ENCODE data around the gene AGBL1.

DNA sequence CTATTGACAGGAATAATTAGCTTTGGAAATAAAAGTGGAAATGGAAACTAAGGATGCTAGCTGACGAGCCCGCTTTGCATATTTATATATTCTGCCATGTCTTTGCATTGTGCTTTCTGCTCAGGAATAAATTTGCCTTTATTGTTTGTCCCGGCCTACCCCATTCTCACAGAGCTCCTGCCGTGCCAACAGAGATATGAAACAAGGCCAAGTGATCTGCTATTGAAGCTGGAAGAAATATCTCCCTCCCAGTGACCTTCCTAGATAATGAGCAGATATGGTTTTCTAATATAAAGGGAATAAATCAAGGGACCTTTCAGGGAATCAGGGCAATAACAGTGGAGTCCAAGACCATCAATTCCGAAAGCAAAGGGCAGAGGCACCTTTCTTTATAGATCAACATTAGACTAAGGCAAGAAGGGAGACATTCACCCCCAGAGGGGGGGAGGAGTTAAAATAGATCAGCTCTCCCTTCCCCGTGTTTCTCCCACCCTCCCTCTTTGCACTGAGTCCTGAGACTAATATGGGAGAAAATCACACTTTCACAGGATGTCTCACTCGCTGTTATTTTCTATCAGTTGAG lies 664.6 kb downstream of the AGBL1 start:
- TF ChIP-seq GATA3 (IDR thresholded peaks at IDR 0.05; ENCODE audit: borderline replicate concordance) (no peak), EP300 (IDR thresholded peaks at IDR 0.05) (no peak), POLR2A (IDR thresholded peaks at IDR 0.05; ENCODE audit: low read length) (no peak), ZSCAN20 (CRISPR knock-in tag; IDR thresholded peaks at IDR 0.05) (no peak), MYC (IDR thresholded peaks at IDR 0.05; ENCODE audit: borderline replicate concordance, low read length) (no peak), ESRRA (IDR thresholded peaks at IDR 0.05; ENCODE audit: borderline replicate concordance, low read length) (no peak), SMC3 (IDR thresholded peaks at IDR 0.05) (no peak), CEBPB (IDR thresholded peaks at IDR 0.05) (no peak), CBX2 (IDR thresholded peaks at IDR 0.05; ENCODE audit: borderline replicate concordance, low read depth) (no peak), JUN (IDR thresholded peaks at IDR 0.05) (no peak)
- TF ChIP-seq, protein P1, sequence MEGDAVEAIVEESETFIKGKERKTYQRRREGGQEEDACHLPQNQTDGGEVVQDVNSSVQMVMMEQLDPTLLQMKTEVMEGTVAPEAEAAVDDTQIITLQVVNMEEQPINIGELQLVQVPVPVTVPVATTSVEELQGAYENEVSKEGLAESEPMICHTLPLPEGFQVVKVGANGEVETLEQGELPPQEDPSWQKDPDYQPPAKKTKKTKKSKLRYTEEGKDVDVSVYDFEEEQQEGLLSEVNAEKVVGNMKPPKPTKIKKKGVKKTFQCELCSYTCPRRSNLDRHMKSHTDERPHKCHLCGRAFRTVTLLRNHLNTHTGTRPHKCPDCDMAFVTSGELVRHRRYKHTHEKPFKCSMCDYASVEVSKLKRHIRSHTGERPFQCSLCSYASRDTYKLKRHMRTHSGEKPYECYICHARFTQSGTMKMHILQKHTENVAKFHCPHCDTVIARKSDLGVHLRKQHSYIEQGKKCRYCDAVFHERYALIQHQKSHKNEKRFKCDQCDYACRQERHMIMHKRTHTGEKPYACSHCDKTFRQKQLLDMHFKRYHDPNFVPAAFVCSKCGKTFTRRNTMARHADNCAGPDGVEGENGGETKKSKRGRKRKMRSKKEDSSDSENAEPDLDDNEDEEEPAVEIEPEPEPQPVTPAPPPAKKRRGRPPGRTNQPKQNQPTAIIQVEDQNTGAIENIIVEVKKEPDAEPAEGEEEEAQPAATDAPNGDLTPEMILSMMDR (IDR thresholded peaks at IDR 0.05): no peak
- TF ChIP-seq, protein P2, sequence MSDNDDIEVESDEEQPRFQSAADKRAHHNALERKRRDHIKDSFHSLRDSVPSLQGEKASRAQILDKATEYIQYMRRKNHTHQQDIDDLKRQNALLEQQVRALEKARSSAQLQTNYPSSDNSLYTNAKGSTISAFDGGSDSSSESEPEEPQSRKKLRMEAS (IDR thresholded peaks at IDR 0.05): no peak
- TF ChIP-seq, protein P3, sequence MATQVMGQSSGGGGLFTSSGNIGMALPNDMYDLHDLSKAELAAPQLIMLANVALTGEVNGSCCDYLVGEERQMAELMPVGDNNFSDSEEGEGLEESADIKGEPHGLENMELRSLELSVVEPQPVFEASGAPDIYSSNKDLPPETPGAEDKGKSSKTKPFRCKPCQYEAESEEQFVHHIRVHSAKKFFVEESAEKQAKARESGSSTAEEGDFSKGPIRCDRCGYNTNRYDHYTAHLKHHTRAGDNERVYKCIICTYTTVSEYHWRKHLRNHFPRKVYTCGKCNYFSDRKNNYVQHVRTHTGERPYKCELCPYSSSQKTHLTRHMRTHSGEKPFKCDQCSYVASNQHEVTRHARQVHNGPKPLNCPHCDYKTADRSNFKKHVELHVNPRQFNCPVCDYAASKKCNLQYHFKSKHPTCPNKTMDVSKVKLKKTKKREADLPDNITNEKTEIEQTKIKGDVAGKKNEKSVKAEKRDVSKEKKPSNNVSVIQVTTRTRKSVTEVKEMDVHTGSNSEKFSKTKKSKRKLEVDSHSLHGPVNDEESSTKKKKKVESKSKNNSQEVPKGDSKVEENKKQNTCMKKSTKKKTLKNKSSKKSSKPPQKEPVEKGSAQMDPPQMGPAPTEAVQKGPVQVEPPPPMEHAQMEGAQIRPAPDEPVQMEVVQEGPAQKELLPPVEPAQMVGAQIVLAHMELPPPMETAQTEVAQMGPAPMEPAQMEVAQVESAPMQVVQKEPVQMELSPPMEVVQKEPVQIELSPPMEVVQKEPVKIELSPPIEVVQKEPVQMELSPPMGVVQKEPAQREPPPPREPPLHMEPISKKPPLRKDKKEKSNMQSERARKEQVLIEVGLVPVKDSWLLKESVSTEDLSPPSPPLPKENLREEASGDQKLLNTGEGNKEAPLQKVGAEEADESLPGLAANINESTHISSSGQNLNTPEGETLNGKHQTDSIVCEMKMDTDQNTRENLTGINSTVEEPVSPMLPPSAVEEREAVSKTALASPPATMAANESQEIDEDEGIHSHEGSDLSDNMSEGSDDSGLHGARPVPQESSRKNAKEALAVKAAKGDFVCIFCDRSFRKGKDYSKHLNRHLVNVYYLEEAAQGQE (IDR thresholded peaks at IDR 0.05): no peak

All from A549 (cell line).